Kidney (tissue), 14 donors: Measurements from ENCODE around the gene EYA4. TPM values are rescaled to one million over a fixed set of nuclear protein-coding genes. Genes with fewer than 3 reads are reported as not detected.

Experiments
- DNase-seq, 5 donors: peaks; one replicate each; pipeline ENCODE4 v3.0.0-alpha.2; 2013 to 2020
- FAIRE-seq: peaks from 2 replicates; lab custom pipeline; 2012; peaks lifted over from hg19 to GRCh38; lab: Jason Lieb, UNC
- H3K27ac ChIP-seq, 2 donors: one replicate each; pipeline ENCODE4 v1.7.0; 2013; ENCODE audit warnings: low read depth in 2 of 2, low read length in 2 of 2, inconsistent platforms in 1 of 2
- H3K27me3 ChIP-seq: one replicate; pipeline ENCODE4 v1.7.1; 2013; ENCODE audit warnings: low read length, inconsistent platforms; ENCODE audit not compliant: control insufficient read depth, insufficient read depth
- H3K36me3 ChIP-seq, 3 donors: one replicate each; pipeline versions ENCODE4 v1.7.0 to v1.7.1; 2013; ENCODE audit warnings: low read length in 3 of 3, control low read depth in 1 of 3, inconsistent platforms in 1 of 3; ENCODE audit not compliant: insufficient read depth in 3 of 3, control insufficient read depth in 2 of 3
- H3K4me1 ChIP-seq, 3 donors: one replicate each; pipeline versions ENCODE4 v1.7.0 to v1.7.1; 2013; ENCODE audit warnings: low read length in 3 of 3, inconsistent platforms in 1 of 3, low read depth in 1 of 3; ENCODE audit not compliant: control insufficient read depth in 2 of 3, insufficient read depth in 2 of 3
- H3K4me3 ChIP-seq, 3 donors: one replicate each; pipeline versions ENCODE4 v1.7.0 to v1.8.1; 2013; ENCODE audit warnings: low read length in 3 of 3, control low read depth in 1 of 3, inconsistent platforms in 1 of 3
- H3K9ac ChIP-seq, 3 donors: one replicate each; pipeline versions ENCODE4 v1.7.0 to v1.7.1; 2013; ENCODE audit warnings: low read length in 3 of 3, control low read depth in 1 of 3, inconsistent platforms in 1 of 3
- H3K9me3 ChIP-seq, 3 donors: one replicate each; pipeline versions ENCODE4 v1.7.0 to v1.7.1; 2013; ENCODE audit warnings: low read length in 3 of 3, control low read depth in 1 of 3, inconsistent platforms in 1 of 3; ENCODE audit not compliant: control insufficient read depth in 2 of 3, insufficient read depth in 1 of 3
- CTCF ChIP-seq: IDR thresholded peaks from 3 replicates; pipeline ENCODE4 v1.5.1; 2012; ENCODE audit warnings: mild to moderate bottlenecking, moderate library complexity, borderline replicate concordance; ENCODE audit not compliant: insufficient read depth; ENCODE audit errors: extremely low read depth
- intact Hi-C: fragments of 100-400 bp; cut with DNase I; formaldehyde crosslinking; loops from one replicate; pipeline ENCODE4 v1.11.1; 2022
- polyA plus RNA-seq: library from polyadenylated mRNA; stranded (reverse); fragments of 350-450 nt; fragmentation: Illumina TruSeq; extraction: RNeasy Lipid Tissue Mini Kit (QIAGEN cat#74804); gene quantifications from one replicate; pipeline ENCODE4 v1.2.3, GENCODE V29; 2014; ENCODE audit warnings: low read depth, low replicate concordance; ENCODE audit not compliant: insufficient read depth
- total RNA-seq: library from RNA; stranded (reverse); fragmentation: NEBNext Ultra II Directional; extraction: Animal tissue kit (Norgen Biotek cat#: 25700); gene quantifications from one replicate; pipeline ENCODE4 v1.2.1, GENCODE V29; 2021
- donor health status: control.
- donor health status: control.
- donor health status: control.
- donor health status: control.
- donor health status: control.
- donor health status: DM: yes; HTN: yes; CAD: no.
- donor health status: Normal renal cell carcinoma (clear cell type).

Gene EYA4
- total and polyA plus RNA-seq, 2 donors from 2014 or later: 0.99 to 5.0 TPM

- Histone ChIP-seq H3K9ac (no peak overlapping the region), H3K27me3 (no peaks in the 10 kb centered on the region), H3K27ac (no peak overlapping the region), H3K36me3 (no peaks in the 10 kb centered on the region), H3K4me3 (no peak overlapping the region), H3K9me3 (no peaks in the 10 kb centered on the region), H3K4me1 (no peaks in the 10 kb centered on the region)
- TF ChIP-seq CTCF: no peak
- intact Hi-C loops: no loop called here
- FAIRE-seq (no peak), DNase-seq (no peak)
Measured at GRCh38 chr6:133474516-133474915, 233.4 kb downstream of the EYA4 start.

- intact Hi-C loops: no loop called here
Measured at GRCh38 chr6:133478673-133479072, 237.5 kb downstream of the EYA4 start.

GRCh38 chr6:133487174-133487573 is 246.0 kb downstream of the EYA4 start:
- Histone ChIP-seq H3K27me3 (no peaks in the 10 kb centered on the region), H3K36me3 (no peaks in the 10 kb centered on the region), H3K4me1 (no peaks in the 10 kb centered on the region), H3K27ac (no peak overlapping the region), H3K9ac (no peak overlapping the region), H3K9me3 (no peaks in the 10 kb centered on the region), H3K4me3 (no peak overlapping the region)
- intact Hi-C loops: no loop called here
- DNase-seq (no peak), FAIRE-seq (no peak)
- no peak for TF ChIP-seq CTCF

More at GRCh38 chr6:133478673-133479072, 237.5 kb downstream of the EYA4 start:
- no peaks in the 10 kb centered on the region for H3K27me3 ChIP-seq
- H3K27ac ChIP-seq: no peak overlapping the region
- FAIRE-seq: no peak
- no peak for DNase-seq
- no peak overlapping the region for H3K4me3 ChIP-seq
- no peaks in the 10 kb centered on the region for H3K9me3 ChIP-seq
- H3K4me1 ChIP-seq: no peaks in the 10 kb centered on the region
- no peak overlapping the region for H3K9ac ChIP-seq
- H3K36me3 ChIP-seq: no peaks in the 10 kb centered on the region
- TF ChIP-seq CTCF: no peak

GRCh38 chr6:133495205-133495903 is 254.2 kb downstream of the EYA4 start:
- Histone ChIP-seq H3K4me3 (no peak overlapping the region), H3K9ac (no peak overlapping the region), H3K36me3 (no peaks in the 10 kb centered on the region), H3K27ac (no peak overlapping the region), H3K9me3 (no peaks in the 10 kb centered on the region), H3K4me1 (no peaks in the 10 kb centered on the region), H3K27me3 (no peaks in the 10 kb centered on the region)
- no peak for TF ChIP-seq CTCF
- intact Hi-C loops: no loop called here
- FAIRE-seq (peak; percentile 92), DNase-seq (no peak)
